Fibroblast of the aortic adventitia (primary cell): Measurements from ENCODE around the gene NRP1. TPM values are rescaled to one million over a fixed set of nuclear protein-coding genes. Genes with fewer than 3 reads are reported as not detected.

Source experiments
- DNase-seq: peaks from one replicate; pipeline ENCODE4 v3.0.0-alpha.2; 2010; ENCODE audit warnings: low read depth
- H3K4me3 ChIP-seq: 2 replicates; pipeline ENCODE4 v1.5.1; 2011; ENCODE audit warnings: low read depth, mild to moderate bottlenecking, control low read depth, low read length, moderate library complexity
- CTCF ChIP-seq: IDR thresholded peaks from 2 replicates; pipeline ENCODE4 v1.5.1; 2011; ENCODE audit warnings: mild to moderate bottlenecking, low read length, control low read depth, inconsistent platforms; ENCODE audit not compliant: insufficient read depth
- total RNA-seq: library from RNA; depleted of rRNA; stranded (reverse); fragments of >200 nt; gene quantifications from 2 replicates; pipeline ENCODE4 v1.2.3, GENCODE V29; 2012; ENCODE audit warnings: low replicate concordance

The NRP1 gene
- total RNA-seq, 1 donor = 455 TPM

DNA sequence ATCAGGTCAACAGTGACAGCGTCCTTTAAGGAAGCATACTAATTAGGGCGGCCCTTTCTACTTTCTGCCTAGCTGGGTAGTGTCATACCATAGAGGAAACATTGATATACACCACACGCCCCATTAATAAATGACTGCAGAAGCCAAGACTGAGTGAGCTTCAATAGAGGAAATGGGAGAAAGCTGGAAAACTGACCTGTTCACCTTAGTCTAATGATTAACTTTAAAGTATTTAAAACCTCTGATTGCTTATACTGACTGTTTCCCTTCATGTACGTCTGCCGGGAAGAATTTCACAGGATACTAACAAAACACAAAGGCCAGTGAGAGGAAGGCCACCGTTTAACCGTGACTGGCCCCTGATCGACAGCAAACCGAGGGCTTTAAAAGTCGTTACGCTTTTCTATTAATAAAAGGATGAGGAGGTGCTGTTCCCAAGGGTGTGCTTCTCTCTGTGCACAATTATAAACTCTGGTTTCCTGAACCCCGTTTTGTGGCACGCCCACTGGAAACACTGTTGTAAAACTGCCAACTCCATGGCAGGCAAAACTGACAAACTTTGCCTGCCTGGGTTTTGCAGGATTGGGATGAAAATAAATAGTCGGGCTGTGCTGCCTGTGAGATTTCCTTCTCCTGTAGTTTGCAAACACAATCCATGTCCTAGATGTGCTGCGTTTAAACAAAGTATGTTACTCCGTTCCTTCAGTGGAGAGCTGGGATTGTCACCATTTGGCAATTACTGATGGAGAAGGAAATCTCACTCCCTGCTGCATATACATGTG is 137.6 kb downstream of the NRP1 start:
- no peak for DNase-seq
- no peak for TF ChIP-seq CTCF
- no peak overlapping the region for H3K4me3 ChIP-seq

- TF ChIP-seq CTCF = no peak
- no peak for DNase-seq
- H3K4me3 ChIP-seq = no peak overlapping the region
These were observed 138.1 kb downstream of the NRP1 start for GRCh38 chr10:33196377-33196706.

DNA sequence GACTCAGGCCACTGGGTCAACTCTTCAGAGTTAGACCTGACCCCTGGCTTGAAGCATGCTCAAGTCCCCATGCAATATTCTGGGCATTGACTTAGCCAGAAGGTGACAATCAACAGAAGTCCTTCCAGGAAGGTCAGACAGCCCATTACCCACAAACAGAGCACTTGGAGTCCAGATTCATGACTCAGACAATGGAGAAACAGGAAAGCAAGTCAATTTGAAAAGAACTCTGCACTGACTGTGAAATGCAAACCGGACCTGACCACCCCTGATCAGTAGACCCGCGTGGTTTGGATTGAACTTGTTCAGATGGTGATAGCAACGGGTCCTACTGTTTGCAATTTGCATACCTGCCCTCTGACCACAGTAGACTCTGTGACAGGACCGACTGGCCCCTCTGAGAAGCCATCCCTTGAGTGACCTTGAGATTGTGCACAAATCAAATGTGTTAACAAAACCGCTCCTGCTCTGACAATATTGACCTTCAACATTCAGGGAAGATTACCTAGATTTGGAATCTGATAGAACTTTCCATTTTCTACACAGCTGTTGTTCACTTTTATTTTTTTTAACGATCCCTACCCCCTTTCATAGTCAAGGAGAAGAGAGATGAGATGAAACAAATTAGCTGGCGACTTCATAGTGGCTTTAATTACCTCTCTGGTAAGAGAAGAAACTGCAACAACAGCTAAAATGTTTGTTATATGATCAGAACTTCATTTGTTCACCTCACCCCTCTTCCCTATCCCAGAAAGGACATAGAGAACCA is 138.7 kb downstream of the NRP1 start:
- TF ChIP-seq CTCF = no peak
- DNase-seq = peak; percentile 45
- no peak overlapping the region for H3K4me3 ChIP-seq

DNA sequence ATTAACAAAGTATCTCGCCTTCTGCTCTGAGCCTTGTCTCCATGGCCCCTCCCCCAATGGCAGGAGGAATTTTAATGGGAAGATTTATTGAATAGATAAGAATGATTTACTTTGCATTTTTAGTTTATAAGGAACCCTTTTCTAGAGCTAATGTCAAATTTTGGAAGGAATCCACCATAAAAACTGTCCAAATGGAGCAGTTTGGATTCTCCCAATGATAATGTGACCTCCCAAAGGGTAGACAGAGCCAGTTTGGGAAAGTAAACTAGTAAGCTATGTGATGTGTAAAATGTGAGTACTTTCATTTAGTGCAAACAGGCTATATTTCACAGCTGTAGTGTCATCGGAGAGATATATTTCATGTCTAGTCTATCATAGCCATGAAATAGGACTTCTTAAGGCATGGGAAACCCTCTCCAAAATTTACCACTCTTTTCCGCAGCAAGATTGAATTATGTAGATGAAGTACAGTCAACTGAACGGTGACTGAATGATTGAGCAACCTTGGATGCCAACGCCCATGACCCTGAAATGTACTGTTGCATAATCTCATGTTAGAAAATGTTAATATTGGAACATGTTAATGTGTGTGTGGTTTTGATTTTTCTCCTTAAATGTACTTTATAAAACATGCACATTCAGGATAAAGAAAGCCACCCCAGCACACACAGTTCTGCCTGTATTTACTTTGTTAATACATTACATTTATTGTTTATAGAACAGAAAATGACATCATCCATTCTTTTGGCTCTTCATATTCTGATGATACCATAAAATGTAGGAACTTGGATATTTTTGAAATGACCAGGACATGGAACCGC is 140.6 kb downstream of the NRP1 start:
- DNase-seq = peak; percentile 79
- TF ChIP-seq CTCF = no peak
- H3K4me3 ChIP-seq = no peak overlapping the region

- DNase-seq = peak; percentile 93
- H3K4me3 ChIP-seq = no peak overlapping the region
- peak; percentile 78 for TF ChIP-seq CTCF
These were observed 141.3 kb downstream of the NRP1 start for GRCh38 chr10:33193057-33193700.

GRCh38 chr10:33192190-33192589 is 142.3 kb downstream of the NRP1 start:
- no peak for DNase-seq
- TF ChIP-seq CTCF = no peak
- H3K4me3 ChIP-seq = no peak overlapping the region
